Measurements from ENCODE around the gene PLCG2.
"Not testable (repeated sequence)": the region's sequence is repeated elsewhere in the genome, so short reads cannot be mapped to it uniquely, and the experiment has no call there.

Gene PLCG2

DNA sequence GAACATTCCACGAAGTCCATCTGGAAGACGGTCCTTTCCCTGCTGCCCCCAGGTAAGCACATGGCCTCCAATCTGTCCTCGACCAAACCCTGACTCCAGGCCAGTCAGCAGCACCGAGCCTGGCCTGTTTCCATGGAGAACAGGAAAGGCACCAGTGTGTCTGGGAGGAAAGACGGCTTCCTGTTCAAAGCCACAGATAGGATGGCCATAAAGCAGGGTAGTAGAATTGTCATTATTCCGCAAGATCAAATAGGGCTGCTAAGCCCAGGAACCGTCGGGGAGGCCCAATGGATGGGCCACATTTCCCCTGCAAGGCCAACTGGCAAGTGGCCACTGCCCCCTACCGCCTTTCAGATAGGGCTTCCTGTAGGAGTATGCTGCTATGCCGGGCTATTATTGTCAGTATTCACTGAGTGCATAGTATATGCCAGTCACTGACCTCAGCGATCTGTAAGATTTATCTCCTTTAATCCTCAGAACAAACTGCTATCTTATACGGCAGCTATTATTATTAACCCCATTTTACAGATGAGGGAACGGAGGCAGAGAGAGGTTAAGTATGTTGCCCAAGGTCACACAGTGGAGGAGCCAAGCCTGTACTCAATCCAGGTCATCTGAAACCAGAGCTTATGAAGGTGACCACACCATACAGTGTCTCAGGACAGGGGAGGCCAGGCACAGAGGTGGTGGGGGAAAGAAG, 23.0 kb upstream of the PLCG2 start:
- DNase-seq: no peak

GRCh38 chr16:81756615-81757356, 22.3 kb upstream of the PLCG2 start:
- DNase-seq: no peak

GRCh38 chr16:81758376-81758775, 20.7 kb upstream of the PLCG2 start:
- DNase-seq: no peak

GRCh38 chr16:81762322-81762721, 16.8 kb upstream of the PLCG2 start:
- DNase-seq: not testable (repeated sequence)

- no peak for DNase-seq
These were observed 13.8 kb upstream of the PLCG2 start for GRCh38 chr16:81765111-81765919.

DNA sequence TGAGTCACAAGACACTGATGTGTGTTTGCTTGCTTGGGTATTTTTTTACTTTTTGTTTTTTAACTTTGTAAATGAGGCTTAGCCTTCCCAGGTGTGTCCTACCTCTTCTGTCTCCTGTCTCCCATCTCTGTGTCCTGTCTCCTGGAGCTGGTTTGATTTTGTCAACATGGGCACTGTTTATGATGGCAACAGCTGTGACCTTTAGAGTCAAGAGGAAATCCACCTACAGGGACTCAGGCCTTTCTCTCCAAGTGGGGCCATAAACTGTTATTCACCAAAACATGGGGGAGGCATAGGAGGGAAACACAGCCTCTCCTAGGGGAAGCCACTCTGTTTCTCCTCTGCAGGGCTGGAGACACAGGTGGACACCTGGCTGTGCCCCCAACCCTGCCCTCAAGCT, 13.1 kb upstream of the PLCG2 start:
- DNase-seq: no peak

GRCh38 chr16:81767987-81768592, 11.0 kb upstream of the PLCG2 start:
- no peak for DNase-seq

GRCh38 chr16:81770008-81770407, 9.1 kb upstream of the PLCG2 start:
- no peak for DNase-seq

DNA sequence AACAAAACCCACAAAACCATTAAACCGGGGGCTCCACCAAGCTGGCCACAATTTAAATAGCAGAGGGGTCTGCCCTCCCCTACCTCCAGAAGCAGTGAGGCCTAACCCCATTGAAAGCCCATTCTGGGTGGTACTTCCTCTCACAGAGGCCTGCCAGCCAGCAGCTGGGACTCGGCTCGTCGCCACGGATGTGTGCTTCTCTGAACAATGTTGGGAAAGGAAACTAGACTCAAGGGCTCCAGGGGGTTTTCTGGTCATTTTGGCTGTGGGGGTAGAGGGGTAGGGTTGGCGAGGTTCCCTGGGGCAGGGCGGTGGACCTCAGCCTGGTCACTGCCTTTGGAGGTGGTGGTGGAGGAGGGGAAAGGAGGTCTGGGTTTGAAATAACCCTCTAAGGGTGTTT, 4.7 kb upstream of the PLCG2 start:
- DNase-seq: no peak

GRCh38 chr16:81775570-81775969, 3.5 kb upstream of the PLCG2 start:
- DNase-seq: no peak

GRCh38 chr16:81778231-81778630, 860 bp upstream of the PLCG2 start:
- DNase-seq: no peak

- DNase-seq: no peak
These were observed 637 bp downstream of the PLCG2 start for GRCh38 chr16:81779536-81780320.

- no peak for DNase-seq
These were observed 1.3 kb downstream of the PLCG2 start for GRCh38 chr16:81780350-81780749.

DNA sequence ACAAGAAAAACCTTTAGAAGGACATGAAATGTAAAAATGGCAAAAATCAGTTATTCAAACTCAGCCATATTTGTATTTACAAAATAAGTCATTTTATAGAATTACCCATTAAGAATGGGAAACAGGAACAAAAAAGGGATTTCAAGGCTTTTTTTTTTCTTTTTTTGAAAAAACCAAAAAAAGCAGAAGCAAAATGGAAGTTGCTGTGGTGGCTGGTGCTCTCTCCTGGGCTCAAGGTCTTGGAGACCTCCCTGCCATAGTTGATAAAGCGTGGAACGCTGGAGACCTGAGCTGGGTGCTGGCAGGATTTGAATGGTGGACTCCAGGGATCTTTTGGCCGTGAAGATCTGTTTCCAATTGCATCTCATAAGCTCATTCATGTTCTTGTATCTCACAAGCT, 3.1 kb downstream of the PLCG2 start:
- DNase-seq: no peak

GRCh38 chr16:81784072-81784795, 5.1 kb downstream of the PLCG2 start:
- no peak for DNase-seq

DNA sequence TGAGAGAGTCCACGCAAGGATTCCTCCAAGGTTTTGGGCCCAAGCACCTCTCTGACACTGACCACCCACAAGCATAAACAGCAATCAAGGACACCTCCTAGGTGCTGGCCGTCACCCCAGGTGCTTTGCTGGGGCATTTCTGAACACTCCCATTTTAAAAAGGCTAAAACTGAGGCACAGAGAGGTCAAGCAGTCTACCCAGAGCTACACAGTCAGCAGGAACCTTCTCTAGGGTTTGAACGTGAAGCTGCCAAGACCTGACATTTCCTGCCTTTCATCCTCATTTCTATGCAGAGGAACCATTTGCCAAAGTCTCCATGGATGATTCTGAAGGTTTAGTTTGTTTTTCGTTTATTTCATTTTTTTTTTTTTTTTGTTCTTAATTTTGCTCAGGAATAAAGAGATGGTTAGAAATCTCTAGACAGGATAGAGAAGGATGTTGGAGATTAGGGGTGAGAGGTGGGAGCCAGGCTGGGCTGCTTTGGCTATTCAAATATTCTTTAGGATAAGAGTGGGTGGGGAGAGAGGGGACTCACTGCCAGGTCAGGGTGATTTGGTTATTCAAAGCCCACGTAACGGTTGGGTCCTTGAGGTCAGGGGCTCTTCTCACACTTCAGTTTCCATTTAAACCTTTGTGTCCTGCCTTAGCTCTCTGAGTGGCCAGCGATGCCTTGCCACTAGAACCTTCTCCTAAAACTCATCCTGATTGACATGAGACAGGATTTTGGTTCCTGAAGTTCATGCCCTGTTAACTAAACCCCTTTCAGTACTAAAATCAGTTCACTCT, 6.2 kb downstream of the PLCG2 start:
- DNase-seq: no peak

DNA sequence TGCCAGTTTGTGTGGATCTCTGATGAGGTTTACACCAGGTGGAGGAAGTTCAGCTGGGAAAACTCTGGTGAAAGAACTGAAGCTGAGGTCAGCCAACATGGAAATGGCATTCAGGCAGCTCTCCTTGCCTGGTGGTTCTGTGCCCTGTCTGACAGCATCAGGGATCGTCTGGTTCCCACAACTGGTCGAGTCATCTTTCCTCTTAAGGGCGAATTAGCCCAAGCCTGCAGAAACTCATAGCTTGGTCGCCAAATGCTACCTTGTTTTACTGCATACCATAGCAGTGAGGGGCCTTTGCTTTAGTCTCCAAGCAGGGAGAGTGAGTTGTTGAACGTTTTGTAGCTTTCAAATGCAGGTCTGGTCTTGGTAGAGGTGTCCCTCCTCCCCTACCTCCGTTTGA, 7.2 kb downstream of the PLCG2 start:
- no peak for DNase-seq

- DNase-seq: no peak
These were observed 7.8 kb downstream of the PLCG2 start for GRCh38 chr16:81786868-81787267.

- no peak for DNase-seq
These were observed 8.6 kb downstream of the PLCG2 start for GRCh38 chr16:81787659-81788058.

GRCh38 chr16:81790277-81790676, 11.2 kb downstream of the PLCG2 start:
- no peak for DNase-seq

- no peak for DNase-seq
These were observed 11.8 kb downstream of the PLCG2 start for GRCh38 chr16:81790830-81791435.
